Thoracic aorta (tissue), 2 donors: ENCODE measurements around the gene FARP1. TPM values are rescaled to one million over a fixed set of nuclear protein-coding genes. Genes with fewer than 3 reads are reported as not detected.

Source experiments
- ATAC-seq: fragments of 150-250 bp; one replicate; pipeline ENCODE4 v1.8.0; 2017; ENCODE audit warnings: low read depth; ENCODE audit not compliant: insufficient number of reproducible peaks, low FRiP score
- DNase-seq: peaks from one replicate; pipeline ENCODE4 v3.0.0-alpha.2; 2020; ENCODE audit warnings: low spot score
- H3K27ac ChIP-seq, 2 donors: fragments of 200-600 bp; sonication (generic); 1 replicate in 1 of 2; 2 replicates in 1 of 2; pipeline ENCODE4 v1.5.1; 2016; ENCODE audit warnings: mild to moderate bottlenecking in 2 of 2, moderate library complexity in 2 of 2
- H3K27me3 ChIP-seq: fragments of 200-600 bp; sonication (generic); replicated peaks from 2 replicates; pipeline ENCODE4 v1.6.0; 2016; ENCODE audit warnings: mild to moderate bottlenecking; ENCODE audit not compliant: insufficient read depth
- H3K36me3 ChIP-seq: fragments of 200-600 bp; sonication (generic); one replicate; pipeline ENCODE4 v1.5.1; 2016
- H3K4me1 ChIP-seq, 2 donors: fragments of 200-600 bp; sonication (generic); 1 replicate in 1 of 2; 2 replicates in 1 of 2; pipeline versions ENCODE4 v1.5.1 to v1.6.0; 2016; ENCODE audit warnings: low read depth in 2 of 2, mild to moderate bottlenecking in 1 of 2; ENCODE audit not compliant: control insufficient read depth in 1 of 2
- H3K4me3 ChIP-seq: fragments of 200-600 bp; sonication (generic); 2 replicates; pipeline ENCODE4 v1.5.1; 2016; ENCODE audit warnings: mild to moderate bottlenecking
- H3K9me3 ChIP-seq: fragments of 200-600 bp; sonication (generic); 2 replicates; pipeline ENCODE4 v1.5.1; 2016
- CTCF ChIP-seq: fragments of 200-600 bp; sonication (generic); IDR thresholded peaks from one replicate; pipeline ENCODE4 v1.5.1; 2019; ENCODE audit warnings: antibody characterized with exemption
- total RNA-seq, 2 donors: library from RNA; depleted of rRNA; stranded (reverse); fragments of >200 nt; gene quantifications; one replicate each; pipeline versions ENCODE4 v1.1.0 to v1.2.3, GENCODE V29; 2016

The FARP1 gene
- total RNA-seq, 2 donors from 2014 or later = 17.6 to 30.3 TPM

DNA sequence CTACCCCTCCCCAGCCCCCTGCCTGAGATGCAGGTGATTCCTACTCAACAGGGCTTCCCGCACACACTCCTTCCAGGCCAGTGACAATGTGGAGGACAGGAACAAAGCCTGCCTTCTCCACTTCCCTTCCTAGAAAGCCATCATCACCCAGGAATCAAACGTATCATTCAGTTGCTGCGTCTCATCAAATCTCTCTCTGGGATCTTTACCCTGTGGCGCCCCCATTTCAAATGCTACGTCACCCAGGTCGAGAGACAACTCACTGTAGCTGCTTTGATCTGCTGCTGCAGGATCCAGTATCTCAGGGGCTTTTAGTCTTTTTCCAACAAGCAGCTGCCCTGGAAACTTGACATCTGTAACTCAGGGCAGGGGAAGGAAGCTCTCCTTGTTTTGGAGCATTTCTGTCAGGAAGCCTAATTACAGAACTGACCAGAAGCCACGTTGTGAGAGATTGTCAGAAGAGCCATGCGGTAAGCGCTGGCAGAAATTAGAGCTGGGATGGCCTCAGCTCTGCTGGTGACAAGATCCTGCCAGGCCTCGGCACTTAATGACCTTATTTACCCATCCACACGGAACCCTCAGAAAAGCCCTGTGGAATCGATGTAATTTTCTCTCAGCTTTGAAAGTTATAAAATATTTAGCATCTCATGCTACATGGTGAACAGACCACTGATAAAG lies 293.5 kb downstream of the FARP1 start:
- no peak for DNase-seq
- no peaks in the 10 kb centered on the region for H3K36me3 ChIP-seq
- H3K27me3 ChIP-seq = no peaks in the 10 kb centered on the region
- H3K27ac ChIP-seq = no peak overlapping the region
- H3K4me1 ChIP-seq = no peaks in the 10 kb centered on the region
- TF ChIP-seq CTCF = no peak
- no peak overlapping the region for H3K4me3 ChIP-seq
- ATAC-seq = no peak
- no peaks in the 10 kb centered on the region for H3K9me3 ChIP-seq

- DNase-seq = no peak
Measured at GRCh38 chr13:98438246-98439125, 295.6 kb downstream of the FARP1 start.

GRCh38 chr13:98439126-98439828 lies 296.4 kb downstream of the FARP1 start:
- Histone ChIP-seq H3K36me3 (no peaks in the 10 kb centered on the region), H3K9me3 (no peaks in the 10 kb centered on the region), H3K27ac (no peak overlapping the region), H3K4me3 (no peak overlapping the region), H3K27me3 (no peaks in the 10 kb centered on the region), H3K4me1 (no peaks in the 10 kb centered on the region)
- DNase-seq = no peak
- TF ChIP-seq CTCF = no peak
- no peak for ATAC-seq

More at GRCh38 chr13:98438246-98439125, 295.6 kb downstream of the FARP1 start:
- no peaks in the 10 kb centered on the region for H3K27me3 ChIP-seq
- no peak for ATAC-seq
- H3K4me1 ChIP-seq = no peaks in the 10 kb centered on the region
- no peak for TF ChIP-seq CTCF
- no peaks in the 10 kb centered on the region for H3K9me3 ChIP-seq
- H3K36me3 ChIP-seq = no peaks in the 10 kb centered on the region
- H3K27ac ChIP-seq = no peak overlapping the region
- H3K4me3 ChIP-seq = no peak overlapping the region

DNA sequence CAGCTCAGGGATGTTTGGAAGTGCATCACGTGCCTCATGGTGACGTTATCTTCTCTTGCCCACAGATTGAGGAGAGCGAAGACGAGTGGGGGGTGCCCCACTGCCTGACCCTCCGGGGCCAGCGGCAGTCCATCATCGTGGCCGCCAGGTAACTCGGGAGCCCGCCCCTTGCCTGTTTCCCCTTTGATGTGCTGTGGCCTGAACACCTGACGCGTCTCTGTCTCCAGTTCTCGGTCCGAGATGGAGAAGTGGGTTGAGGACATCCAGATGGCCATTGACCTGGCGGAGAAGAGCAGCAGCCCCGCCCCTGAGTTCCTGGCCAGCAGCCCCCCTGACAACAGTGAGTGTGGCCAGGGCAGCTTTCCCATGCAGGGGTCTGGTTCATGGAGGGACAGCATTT lies 297.0 kb downstream of the FARP1 start:
- no peak overlapping the region for H3K4me3 ChIP-seq
- no peaks in the 10 kb centered on the region for H3K36me3 ChIP-seq
- no peaks in the 10 kb centered on the region for H3K27me3 ChIP-seq
- no peaks in the 10 kb centered on the region for H3K9me3 ChIP-seq
- no peaks in the 10 kb centered on the region for H3K4me1 ChIP-seq
- no peak overlapping the region for H3K27ac ChIP-seq
- DNase-seq (no peak), ATAC-seq (no peak)
- no peak for TF ChIP-seq CTCF
